ENCODE measurements around the gene ETNK2. TPM values are rescaled to one million over a fixed set of nuclear protein-coding genes. Genes with fewer than 3 reads are reported as not detected.

Gene ETNK2
- total and polyA plus RNA-seq, 2 donors (not counting 1 experiment from before 2014, with no cell fraction given): 0.49 to 2.8 TPM

DNA sequence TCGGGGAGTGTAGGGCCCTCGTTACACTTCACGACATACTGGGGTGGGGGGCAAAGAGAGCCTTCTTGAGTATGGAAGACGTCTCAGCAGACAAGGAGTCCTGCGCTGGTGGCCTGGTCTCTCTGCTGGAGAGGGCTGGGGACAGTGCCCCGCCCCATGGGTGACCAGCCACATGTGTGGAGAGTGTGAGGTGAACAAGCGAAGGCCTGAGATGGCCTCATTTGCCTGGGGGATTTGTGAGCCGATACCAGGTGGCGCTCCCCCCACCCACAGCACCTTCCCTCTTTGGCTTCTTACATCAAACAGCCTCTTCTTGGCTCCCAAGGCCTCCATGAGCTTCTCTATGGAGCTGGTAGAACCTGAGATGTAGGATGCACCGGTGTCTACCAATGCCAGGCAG lies 4.0 kb upstream of the ETNK2 start:
- no peak overlapping the region for H3K4me3 ChIP-seq (ENCODE audit: control extremely low read depth in 1 of 5, extremely low read depth in 1 of 5, insufficient read depth in 1 of 5, low read depth in 2 of 5, low read length in 4 of 5)
- no peaks in the 10 kb centered on the region for H4K20me1 ChIP-seq (ENCODE audit: control insufficient read depth, insufficient read depth, low read length, poor library complexity, severe bottlenecking)
- H3K9me3 Mint-ChIP-seq (ENCODE audit: insufficient read depth): no peaks in the 10 kb centered on the region
- peaks cover 0 to 3% (median 0%) of the 10 kb centered on the region in 3 donors for H3K9me3 ChIP-seq (ENCODE audit: control extremely low read depth in 1 of 3, control insufficient read depth in 2 of 3, insufficient read depth in 1 of 3, low read length in 2 of 3)
- TF ChIP-seq, protein P1, sequence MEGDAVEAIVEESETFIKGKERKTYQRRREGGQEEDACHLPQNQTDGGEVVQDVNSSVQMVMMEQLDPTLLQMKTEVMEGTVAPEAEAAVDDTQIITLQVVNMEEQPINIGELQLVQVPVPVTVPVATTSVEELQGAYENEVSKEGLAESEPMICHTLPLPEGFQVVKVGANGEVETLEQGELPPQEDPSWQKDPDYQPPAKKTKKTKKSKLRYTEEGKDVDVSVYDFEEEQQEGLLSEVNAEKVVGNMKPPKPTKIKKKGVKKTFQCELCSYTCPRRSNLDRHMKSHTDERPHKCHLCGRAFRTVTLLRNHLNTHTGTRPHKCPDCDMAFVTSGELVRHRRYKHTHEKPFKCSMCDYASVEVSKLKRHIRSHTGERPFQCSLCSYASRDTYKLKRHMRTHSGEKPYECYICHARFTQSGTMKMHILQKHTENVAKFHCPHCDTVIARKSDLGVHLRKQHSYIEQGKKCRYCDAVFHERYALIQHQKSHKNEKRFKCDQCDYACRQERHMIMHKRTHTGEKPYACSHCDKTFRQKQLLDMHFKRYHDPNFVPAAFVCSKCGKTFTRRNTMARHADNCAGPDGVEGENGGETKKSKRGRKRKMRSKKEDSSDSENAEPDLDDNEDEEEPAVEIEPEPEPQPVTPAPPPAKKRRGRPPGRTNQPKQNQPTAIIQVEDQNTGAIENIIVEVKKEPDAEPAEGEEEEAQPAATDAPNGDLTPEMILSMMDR (IDR thresholded peaks at IDR 0.05): no peak
- TF ChIP-seq EZH2 (IDR thresholded peaks at IDR 0.05; ENCODE audit: borderline replicate concordance, insufficient read depth, low read depth, low read length, poor library complexity, severe bottlenecking): no peak
- ChIA-PET POLR2A (no interaction called here), CTCF (interaction anchor here (0.7 kb wide), 1 partner anchor 434 kb away, joined by 3 read pairs; no protein-coding TSS in a partner anchor)
- H3K27ac Mint-ChIP-seq: no peak overlapping the region
- ATAC-seq (ENCODE audit: low read depth) (no peak), DNase-seq (no peak)
- peaks cover 56% of the 10 kb centered on the region for H3K27me3 Mint-ChIP-seq
- 87% methylated on average over 6 of the region's 10 CpGs for WGBS (ENCODE audit: insufficient coverage)
- H3K27ac ChIP-seq (ENCODE audit: low read length in 2 of 2): no peak overlapping the region
- H3K4me2 ChIP-seq (replicated peaks; ENCODE audit: low read depth, low read length, poor library complexity, severe bottlenecking): no peak overlapping the region
- peaks cover 7% of the 10 kb centered on the region for H3K4me1 Mint-ChIP-seq
- peaks cover 0 to 26% (median 6%) of the 10 kb centered on the region in 4 experiments for H3K27me3 ChIP-seq (replicated peaks in 1 of 4; ENCODE audit: control extremely low read depth in 1 of 4, control insufficient read depth in 3 of 4, insufficient read depth in 4 of 4, low read length in 3 of 4)
- peaks cover 12 to 13% of the 10 kb centered on the region in 2 donors for H3K4me1 ChIP-seq (ENCODE audit: control insufficient read depth in 2 of 2, insufficient read depth in 2 of 2, low read length in 2 of 2)
- H2AFZ ChIP-seq (ENCODE audit: insufficient read depth, low read depth, low read length, poor library complexity, severe bottlenecking): no peak overlapping the region
- no peak overlapping the region for H3K4me3 Mint-ChIP-seq
- no peaks in the 10 kb centered on the region for H3K36me3 ChIP-seq (replicated peaks in 1 of 2; ENCODE audit: control extremely low read depth in 1 of 2, control insufficient read depth in 1 of 2, extremely low read depth in 1 of 2, insufficient read depth in 2 of 2, low read length in 1 of 2)
- no peaks in the 10 kb centered on the region for H3K79me2 ChIP-seq (ENCODE audit: control insufficient read depth, insufficient read depth, low read length)
- no peak overlapping the region for H3K9ac ChIP-seq (ENCODE audit: low read length)
- intact Hi-C loops (cut with micrococcal nuclease): no loop called here

GRCh38 chr1:204154568-204155255 lies 2.9 kb upstream of the ETNK2 start:
- Histone ChIP-seq H3K36me3 (replicated peaks in 1 of 2; ENCODE audit: control extremely low read depth in 1 of 2, control insufficient read depth in 1 of 2, extremely low read depth in 1 of 2, insufficient read depth in 2 of 2, low read length in 1 of 2) (no peaks in the 10 kb centered on the region), H3K4me3 (ENCODE audit: control extremely low read depth in 1 of 5, extremely low read depth in 1 of 5, insufficient read depth in 1 of 5, low read depth in 2 of 5, low read length in 4 of 5) (no peak overlapping the region), H2AFZ (ENCODE audit: insufficient read depth, low read depth, low read length, poor library complexity, severe bottlenecking) (no peak overlapping the region), H3K4me2 (replicated peaks; ENCODE audit: low read depth, low read length, poor library complexity, severe bottlenecking) (no peak overlapping the region), H3K79me2 (ENCODE audit: control insufficient read depth, insufficient read depth, low read length) (no peaks in the 10 kb centered on the region), H3K9me3 (ENCODE audit: control extremely low read depth in 1 of 3, control insufficient read depth in 2 of 3, insufficient read depth in 1 of 3, low read length in 2 of 3) (peaks cover 0 to 3% (median 0%) of the 10 kb centered on the region in 3 donors), H3K9ac (ENCODE audit: low read length) (no peak overlapping the region), H3K4me1 (ENCODE audit: control insufficient read depth in 2 of 2, insufficient read depth in 2 of 2, low read length in 2 of 2) (peaks cover 12 to 14% of the 10 kb centered on the region in 2 donors), H3K27me3 (replicated peaks in 1 of 4; ENCODE audit: control extremely low read depth in 1 of 4, control insufficient read depth in 3 of 4, insufficient read depth in 4 of 4, low read length in 3 of 4) (peaks cover 0 to 27% (median 7%) of the 10 kb centered on the region in 4 experiments), H4K20me1 (ENCODE audit: control insufficient read depth, insufficient read depth, low read length, poor library complexity, severe bottlenecking) (no peaks in the 10 kb centered on the region), H3K27ac (ENCODE audit: low read length in 2 of 2) (no peak overlapping the region)
- no peak for TF ChIP-seq EZH2 (IDR thresholded peaks at IDR 0.05; ENCODE audit: borderline replicate concordance, insufficient read depth, low read depth, low read length, poor library complexity, severe bottlenecking)
- TF ChIP-seq, protein P1 (IDR thresholded peaks at IDR 0.05): no peak
- DNase-seq: no peak
- H3K4me1 Mint-ChIP-seq: peaks cover 8% of the 10 kb centered on the region
- H3K4me3 Mint-ChIP-seq: peak overlapping the region; percentile 13
- POLR2A ChIA-PET: no interaction called here
- ATAC-seq (ENCODE audit: low read depth): no peak
- no peak overlapping the region for H3K27ac Mint-ChIP-seq
- no peaks in the 10 kb centered on the region for H3K9me3 Mint-ChIP-seq (ENCODE audit: insufficient read depth)
- H3K27me3 Mint-ChIP-seq: peaks cover 55% of the 10 kb centered on the region
- CTCF ChIA-PET: interaction anchor here (1.4 to 1.5 kb wide), 3 partner anchors 8 to 244 kb away, joined by 3 to 6 read pairs (median 4); no protein-coding TSS in a partner anchor
- WGBS (ENCODE audit: insufficient coverage): 98% methylated on average over 12 of the region's 15 CpGs
- intact Hi-C loops (cut with micrococcal nuclease): no loop called here
